ENCODE data around the gene HID1.

DNA sequence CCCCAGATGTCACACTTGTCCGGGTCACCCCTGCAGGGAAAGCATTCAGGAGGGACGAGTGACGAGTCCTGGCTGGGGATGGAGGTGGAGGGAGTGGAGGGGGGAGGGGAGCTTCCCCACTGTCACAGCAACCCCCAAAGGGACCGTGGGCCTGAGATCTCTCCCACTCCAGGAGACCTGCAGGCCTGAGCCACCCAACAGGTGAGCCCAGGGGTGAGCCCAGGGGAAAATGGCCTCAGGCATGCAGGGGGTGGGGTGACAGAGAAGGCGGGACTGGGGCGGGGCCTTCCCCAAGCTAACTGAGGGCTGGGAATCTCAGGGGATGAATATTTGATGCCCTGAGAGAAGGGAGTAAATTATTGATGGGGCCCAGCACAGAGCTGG is 51.9 kb downstream of the HID1 start:
- TF ChIP-seq EZH2 (IDR thresholded peaks at IDR 0.05; ENCODE audit: insufficient read depth, poor library complexity, severe bottlenecking): no peak
- TF ChIP-seq EZH2phosphoT487 (IDR thresholded peaks at IDR 0.05; ENCODE audit: insufficient read depth, low read depth): no peak
